IPS-NIHi7 (cell line): ENCODE results near the gene ZNF746.

Experiments
- DNase-seq: peaks from one replicate; pipeline ENCODE4 v3.0.0; 2012; ENCODE audit warnings: mixed read lengths; ENCODE audit errors: extremely low spot score

ZNF746 gene

GRCh38 chr7:149427893-149428292 lies 69.7 kb downstream of the ZNF746 start:
- no peak for DNase-seq

GRCh38 chr7:149427096-149427680 lies 70.4 kb downstream of the ZNF746 start:
- DNase-seq = no peak

GRCh38 chr7:149423449-149424110 lies 74.0 kb downstream of the ZNF746 start:
- no peak for DNase-seq

- peak; percentile 31 for DNase-seq
Observed at GRCh38 chr7:149422914-149423301, 74.7 kb downstream of the ZNF746 start.
